Measurements from ENCODE around the gene OR2V2. TPM values are rescaled to one million over a fixed set of nuclear protein-coding genes. Genes with fewer than 3 reads are reported as not detected.

OR2V2 gene
- polyA plus RNA-seq, 1 of the 3 experiments (the other 2 are of a cell fraction) = not detected

GRCh38 chr5:181207214-181207959, 60.0 kb downstream of the OR2V2 start:
- Histone ChIP-seq H4K20me1 (ENCODE audit: insufficient read depth) (no peaks in the 10 kb centered on the region; the same call in 1 of the 2 replicates), H3K4me1 (ENCODE audit: control insufficient read depth in 1 of 2, insufficient read depth in 2 of 2, low read depth in 1 of 2, low read length in 1 of 2) (peaks cover 0 to 21% of the 10 kb centered on the region in 2 experiments; a peak in 1 of 4 replicates), H3K9me3 (no peaks in the 10 kb centered on the region), H3K36me3 (replicated peaks in 1 of 2; ENCODE audit: control insufficient read depth in 1 of 2, insufficient read depth in 2 of 2, low read length in 1 of 2) (no peaks in the 10 kb centered on the region), H3K79me2 (ENCODE audit: insufficient read depth) (no peaks in the 10 kb centered on the region), H2AFZ (ENCODE audit: low read depth) (peak overlapping the region; percentile 83), H3K9me2 (no peaks in the 10 kb centered on the region), H3K4me2 (peak overlapping the region; percentile 80), H3F3A (replicated peaks; ENCODE audit: insufficient read depth) (peaks cover 27% of the 10 kb centered on the region), H3K27me3 (ENCODE audit: insufficient read depth) (no peaks in the 10 kb centered on the region), H3K4me3 (ENCODE audit: low read depth in 2 of 2, low read length in 1 of 2) (peak overlapping the region; percentile 62 to 75), H3K9ac (peak overlapping the region; percentile 77; the same call in 1 of the 2 replicates), H3K27ac (ENCODE audit: low read depth in 2 of 2, low read length in 1 of 2) (peak overlapping the region; percentile 58 to 82)
- POLR2A ChIA-PET = interaction anchor here (0.6 to 2.4 kb wide), 8 partner anchors 15 to 35 kb away, joined by 3 to 8 read pairs (median 4); partner anchors contain the start of gene TRIM41
- CTCF ChIA-PET = interaction anchor here (0.9 to 6.5 kb wide), 8 partner anchors 10 to 38 kb away, joined by 3 to 72 read pairs (median 4); partner anchors contain the start of gene TRIM41
- DNase-seq = peak; percentile 63
- WGBS (ENCODE audit: low lambda C conversion rate) = under 1% methylated on average over 36 of the region's 36 CpGs
- TF ChIP-seq SMC3 (IDR thresholded peaks at IDR 0.05; ENCODE audit: low read depth, low read length) (no peak), MXI1 (IDR thresholded peaks at IDR 0.05; ENCODE audit: low read depth, low read length) (peak; percentile 32; the same call in 1 of the 2 replicates), POLR2AphosphoS5 (IDR thresholded peaks at IDR 0.05; ENCODE audit: low read depth, low read length) (no peak), RXRA (IDR thresholded peaks at IDR 0.05; ENCODE audit: borderline replicate concordance, low read depth) (peak; percentile 72), FOSL2 (IDR thresholded peaks at IDR 0.05; ENCODE audit: borderline replicate concordance, low read depth) (peak; percentile 50; the same call in 1 of the 2 replicates), YY1 (IDR thresholded peaks at IDR 0.05; ENCODE audit: low read depth) (peak; percentile 3; the same call in 1 of the 2 replicates), NRF1 (IDR thresholded peaks at IDR 0.05; ENCODE audit: low read depth, low read length) (no peak), EZH2phosphoT487 (IDR thresholded peaks at IDR 0.05; ENCODE audit: borderline replicate concordance, low read depth) (no peak), ELF1 (IDR thresholded peaks at IDR 0.05) (no peak), ZBTB33 (IDR thresholded peaks at IDR 0.05; ENCODE audit: borderline replicate concordance, low read depth) (no peak), MAX (IDR thresholded peaks at IDR 0.05; ENCODE audit: low read depth) (peak; percentile 31; the same call in 1 of the 2 replicates), USF2 (IDR thresholded peaks at IDR 0.05; ENCODE audit: borderline replicate concordance, low read depth, low read length) (no peak), GATA2 (CRISPR knock-in tag; IDR thresholded peaks at IDR 0.05) (0 out of 2 replicates have a peak, but pooled peaks have one; percentile 24), RCOR1 (IDR thresholded peaks at IDR 0.05; ENCODE audit: low read length) (0 out of 2 replicates have a peak, but pooled peaks have one; percentile 39), TAF1 (IDR thresholded peaks at IDR 0.05; ENCODE audit: borderline replicate concordance, low read depth, low read length) (no peak), IRF3 (IDR thresholded peaks at IDR 0.05; ENCODE audit: low read depth, low read length) (0 out of 2 replicates have a peak, but pooled peaks have one; percentile 9), FOXJ3 (CRISPR knock-in tag; IDR thresholded peaks at IDR 0.05) (no peak), TCF12 (IDR thresholded peaks at IDR 0.05) (no peak), SIN3A (IDR thresholded peaks at IDR 0.05; ENCODE audit: borderline replicate concordance, low read depth, low read length) (no peak), CTCF (IDR thresholded peaks at IDR 0.05) (no peak), USF1 (IDR thresholded peaks at IDR 0.05; ENCODE audit: borderline replicate concordance, low read depth) (no peak), GABPA (IDR thresholded peaks at IDR 0.05; ENCODE audit: low read depth) (peak; percentile 42; the same call in 1 of the 2 replicates), MEF2A (IDR thresholded peaks at IDR 0.05; ENCODE audit: borderline replicate concordance, low read depth) (no peak), EP300 (IDR thresholded peaks at IDR 0.05; ENCODE audit: borderline replicate concordance in 1 of 2, low read depth in 1 of 2, low read length in 1 of 2) (no peak), JUND (IDR thresholded peaks at IDR 0.05) (no peak), TEAD4 (IDR thresholded peaks at IDR 0.05; ENCODE audit: borderline replicate concordance, insufficient read depth) (peak; percentile 78)

Data from SK-N-SH (cell line).